Kidney tubule cell (primary cell): ENCODE measurements around the gene FKBP7.
A peak's percentile ranks its signal among the peaks of the same experiment; 100 is the strongest.
"Not testable (repeated sequence)": the region's sequence is repeated elsewhere in the genome, so short reads cannot be mapped to it uniquely, and the experiment has no call there.

ENCODE experiments used
- DNase-seq: peaks from one replicate; pipeline ENCODE4 v3.0.0-alpha.2; 2018; ENCODE audit warnings: low spot score

The FKBP7 gene

GRCh38 chr2:178449700-178450523 lies 28.5 kb downstream of the FKBP7 start:
- DNase-seq = no peak

DNA sequence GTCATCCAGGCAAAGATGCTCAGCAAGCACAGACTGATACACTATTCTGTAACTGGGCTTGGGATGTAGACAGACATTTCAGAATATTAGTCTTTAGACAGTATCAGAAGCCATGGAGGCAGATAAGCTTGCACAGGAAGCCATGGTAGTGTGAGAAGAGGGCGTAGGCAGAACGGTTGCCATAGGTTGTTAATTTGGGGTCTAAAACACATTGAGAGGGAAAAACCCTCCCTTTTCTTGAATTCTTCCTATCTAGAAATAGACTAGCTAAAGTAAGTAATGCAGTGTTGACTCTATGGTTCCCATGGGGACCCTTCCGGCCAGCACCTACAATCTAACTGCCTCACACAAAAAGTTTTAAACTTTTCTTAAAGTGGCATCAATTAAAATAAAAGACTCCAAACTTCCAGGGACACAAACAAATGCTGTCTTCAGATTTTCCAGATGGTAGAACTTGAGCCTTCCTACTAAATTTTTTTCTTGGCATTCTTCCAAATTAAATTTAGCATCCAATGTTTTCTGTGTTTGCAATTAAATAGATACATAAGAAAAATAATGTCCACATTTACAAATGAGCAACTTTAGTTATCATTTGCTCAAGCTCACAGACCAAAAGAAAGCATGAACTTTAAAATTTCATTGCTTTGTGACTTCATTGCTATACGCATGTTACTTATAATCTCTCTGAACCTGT lies 29.3 kb downstream of the FKBP7 start:
- no peak for DNase-seq

GRCh38 chr2:178441426-178441825 lies 37.0 kb downstream of the FKBP7 start:
- no peak for DNase-seq

- no peak for DNase-seq
Measured at GRCh38 chr2:178436662-178437061, 41.7 kb downstream of the FKBP7 start.

DNA sequence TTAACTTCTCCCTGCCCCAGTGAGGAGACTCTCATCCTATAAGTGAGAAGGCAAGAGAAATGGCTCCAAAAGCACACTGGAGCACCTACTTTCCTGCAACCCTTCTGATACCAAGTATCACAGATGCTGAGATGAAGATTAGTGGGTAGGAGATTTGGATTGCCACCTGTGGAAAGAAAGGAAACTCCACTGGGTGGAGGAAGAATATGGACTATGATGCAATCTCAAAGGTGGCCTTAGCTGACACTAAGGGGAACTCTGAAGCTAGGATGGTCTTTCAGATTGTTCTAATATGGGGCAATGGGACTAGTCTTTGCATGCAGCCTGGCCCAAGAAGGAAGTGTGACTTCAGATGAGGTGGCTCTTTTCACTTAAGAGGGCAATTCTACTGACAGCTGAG lies 49.1 kb downstream of the FKBP7 start:
- no peak for DNase-seq

DNA sequence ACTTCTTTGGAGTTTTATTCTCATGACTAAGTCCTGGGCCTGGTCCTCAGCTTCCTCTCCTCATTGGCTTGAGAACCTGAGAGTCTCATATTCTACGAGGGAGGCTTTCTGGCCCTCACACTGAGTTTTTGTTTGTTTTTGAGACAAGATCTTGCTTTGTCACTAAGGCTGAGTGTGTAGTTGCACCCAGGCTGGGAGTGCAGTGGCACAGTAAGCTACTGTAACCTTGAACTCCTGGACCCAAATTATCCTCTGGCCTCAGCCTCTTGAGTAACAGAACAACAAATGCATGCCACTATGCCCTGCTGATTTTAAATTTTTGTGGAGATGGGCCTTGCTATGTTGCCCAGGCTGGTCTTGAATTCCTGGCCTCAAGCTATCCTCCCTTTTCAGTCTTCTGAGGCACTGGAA lies 50.0 kb downstream of the FKBP7 start:
- DNase-seq = no peak

DNA sequence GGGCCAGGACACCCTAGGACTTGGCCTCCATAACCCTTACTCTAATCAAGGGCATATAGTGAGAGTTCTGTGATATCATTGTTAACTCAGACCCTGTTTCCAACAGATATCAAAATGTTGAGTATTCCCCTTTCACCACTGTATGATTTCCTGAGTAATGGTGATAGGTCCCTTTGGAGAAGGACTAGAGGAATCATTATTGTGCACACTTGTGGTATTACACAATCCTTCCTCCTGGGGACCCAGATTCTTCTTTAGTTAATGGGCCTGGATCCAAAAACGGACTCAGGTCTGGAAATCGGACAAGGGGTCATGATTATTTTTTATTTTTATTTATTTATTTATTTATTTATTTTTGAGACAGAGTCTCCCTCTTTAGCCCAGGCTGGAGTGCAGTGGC lies 50.9 kb downstream of the FKBP7 start:
- DNase-seq = no peak

- DNase-seq = peak; percentile 27
Measured at GRCh38 chr2:178426388-178426787, 52.0 kb downstream of the FKBP7 start.

DNA sequence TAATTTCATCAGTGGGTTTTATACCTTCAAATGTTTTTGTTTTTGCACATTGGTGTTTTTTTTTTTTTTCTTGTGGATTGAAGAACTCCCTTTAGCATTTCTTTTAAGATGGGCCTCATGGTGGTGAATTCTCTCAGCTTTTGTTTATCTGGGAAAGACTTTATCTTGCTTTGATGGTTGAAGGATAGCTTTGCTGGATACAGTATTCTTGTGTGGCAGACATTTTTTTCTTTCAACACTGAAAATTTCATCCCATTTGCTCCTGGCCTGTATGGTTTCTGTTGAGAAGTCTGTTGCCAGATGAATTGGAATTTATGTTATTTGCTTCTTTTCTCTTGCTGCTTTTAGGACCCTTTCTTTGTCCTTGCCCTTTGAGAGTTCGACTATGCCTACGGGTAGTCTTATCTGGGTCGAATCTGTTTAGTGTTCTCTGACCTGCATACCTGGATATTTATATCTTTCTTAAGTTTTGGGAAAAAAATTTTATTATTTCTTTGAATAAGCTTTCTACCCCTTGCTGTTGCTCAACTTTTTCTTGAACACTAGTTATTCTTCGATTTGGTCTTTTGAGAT lies 53.1 kb downstream of the FKBP7 start:
- DNase-seq = no peak

DNA sequence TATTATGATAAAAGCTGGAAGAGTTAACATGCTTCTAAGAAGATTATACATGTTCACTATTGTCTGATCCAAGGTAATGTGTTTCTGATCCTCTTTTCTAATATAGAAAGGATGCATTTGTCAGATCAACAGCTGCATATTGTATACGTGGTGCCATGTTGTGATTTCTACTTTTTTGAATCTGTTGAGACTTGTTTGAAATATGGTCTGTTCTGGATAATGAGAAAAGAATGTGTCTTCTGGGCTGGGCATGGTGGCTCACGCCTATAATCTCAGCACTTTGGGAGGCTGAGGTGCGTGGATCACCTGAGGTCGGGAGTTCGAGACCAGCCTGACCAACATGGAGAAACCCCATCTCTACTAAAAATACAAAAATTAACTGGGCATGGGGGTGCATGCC lies 54.7 kb downstream of the FKBP7 start:
- not testable (repeated sequence) for DNase-seq

DNA sequence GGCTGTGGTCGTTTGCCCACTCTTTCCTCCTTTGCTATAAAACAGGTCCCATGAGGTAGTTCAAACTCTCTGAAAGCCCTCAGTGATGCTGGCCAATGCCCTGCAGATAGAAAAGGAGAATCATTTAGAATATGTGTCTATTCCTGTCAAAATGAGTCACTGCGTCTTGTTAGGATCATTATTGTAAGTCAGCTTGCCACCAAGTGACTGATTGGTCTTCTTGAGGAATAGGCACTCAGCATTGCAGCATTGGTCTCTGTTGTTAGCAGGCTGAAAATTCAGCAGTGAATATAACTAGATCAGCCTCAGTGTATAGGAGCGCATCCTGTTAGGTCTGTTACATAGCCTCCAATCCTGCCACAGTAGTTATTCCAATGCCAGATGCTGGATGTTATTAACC lies 56.3 kb downstream of the FKBP7 start:
- DNase-seq = no peak

- no peak for DNase-seq
Measured at GRCh38 chr2:178420463-178420999, 57.9 kb downstream of the FKBP7 start.

- no peak for DNase-seq
Measured at GRCh38 chr2:178419123-178419522, 59.3 kb downstream of the FKBP7 start.

GRCh38 chr2:178418426-178418825 lies 60.0 kb downstream of the FKBP7 start:
- DNase-seq = no peak

DNA sequence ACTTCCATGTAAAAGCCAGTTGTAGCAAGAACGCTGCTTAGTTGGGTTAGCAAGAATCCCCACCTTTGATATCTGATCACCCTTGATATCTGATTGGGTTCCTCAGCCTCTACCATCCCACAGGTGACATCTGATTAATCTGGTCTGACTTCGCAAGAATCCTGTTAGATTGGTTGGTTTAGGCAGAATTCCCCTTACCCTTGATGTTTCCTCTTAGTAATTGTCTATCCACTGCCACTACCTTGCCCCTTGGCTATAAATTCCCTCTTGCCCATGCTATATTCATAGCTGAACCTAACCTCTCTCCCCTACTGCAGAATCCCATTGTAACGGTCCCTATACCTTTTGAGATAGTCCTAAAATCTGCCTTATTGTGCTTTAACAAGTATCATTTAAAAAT lies 60.5 kb downstream of the FKBP7 start:
- no peak for DNase-seq

- DNase-seq = no peak
Measured at GRCh38 chr2:178415979-178416378, 62.4 kb downstream of the FKBP7 start.

DNA sequence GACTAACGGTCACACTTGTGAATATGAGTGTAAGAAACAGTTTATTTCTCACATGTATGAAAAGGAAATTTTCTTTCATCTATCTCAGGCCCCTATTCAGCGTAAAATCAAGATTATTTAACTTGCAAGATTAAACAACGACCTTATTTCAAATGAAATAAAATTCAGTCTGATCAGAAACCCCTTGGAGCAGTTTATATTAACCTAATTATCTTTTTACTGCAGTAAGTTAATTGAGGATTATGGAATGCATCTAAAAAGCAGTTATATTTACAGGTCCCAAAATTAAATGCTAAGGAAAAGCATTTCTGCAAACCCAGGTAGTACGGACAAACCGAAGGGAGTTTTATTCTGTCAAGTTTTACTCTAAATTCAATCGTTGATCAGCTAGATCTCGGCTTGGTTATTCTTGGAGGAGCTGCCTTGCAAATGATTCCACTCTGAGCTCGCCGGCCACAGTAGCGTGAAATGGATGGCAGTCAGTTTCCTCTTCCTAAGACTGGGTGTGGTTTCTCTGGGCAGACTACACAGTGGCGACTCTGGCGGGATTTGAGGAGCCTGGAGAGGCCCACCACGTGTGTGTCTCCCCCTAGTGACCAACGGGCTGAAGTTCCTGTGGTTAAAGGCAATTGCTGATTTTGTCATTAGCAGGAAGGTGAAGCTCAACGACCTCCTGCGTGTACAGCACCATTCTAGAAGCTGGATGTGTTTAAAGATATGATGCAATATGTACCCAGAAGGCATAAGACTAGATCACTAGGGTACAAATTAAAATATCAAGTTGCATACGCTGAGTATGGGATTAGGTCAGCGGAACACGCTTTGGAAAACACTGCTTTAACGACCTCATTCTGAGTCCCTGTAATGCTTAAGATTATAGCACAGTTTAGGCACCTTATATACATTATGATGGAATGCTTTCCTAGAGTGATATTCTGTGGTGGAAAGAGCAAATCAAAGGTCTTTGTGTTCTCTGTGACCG lies 63.8 kb downstream of the FKBP7 start:
- DNase-seq = peak; percentile 94
